ENCODE measurements around the gene INSC. TPM values are rescaled to one million over a fixed set of nuclear protein-coding genes. Genes with fewer than 3 reads are reported as not detected.
A peak's percentile ranks its signal among the peaks of the same experiment; 100 is the strongest.

INSC gene
- total RNA-seq, 6 donors from 2014 or later: 0.14 to 1.7 (median 1.0) TPM; not detected in 3

- no peak for TF ChIP-seq CTCF (IDR thresholded peaks at IDR 0.05)
- no peak for TF ChIP-seq EP300 (IDR thresholded peaks at IDR 0.05)
- TF ChIP-seq POLR2A (IDR thresholded peaks at IDR 0.05): no peak
- TF ChIP-seq POLR2AphosphoS5 (IDR thresholded peaks at IDR 0.05): no peak
- no peaks in the 10 kb centered on the region for H3K27me3 ChIP-seq
- H3K4me3 ChIP-seq: no peak overlapping the region
- DNase-seq: no peak
- no peaks in the 10 kb centered on the region for H3K4me1 ChIP-seq
- WGBS, 2 donors: 63 to 78% methylated on average over 2 of the region's 2 CpGs
- H3K9me3 ChIP-seq: no peaks in the 10 kb centered on the region
- no peak for ATAC-seq (ENCODE audit: low FRiP score in 2 of 2)
- H3K27ac ChIP-seq: no peak overlapping the region
- H3K36me3 ChIP-seq: no peaks in the 10 kb centered on the region
These were observed 21.3 kb upstream of the INSC start for GRCh38 chr11:15093432-15093831.

GRCh38 chr11:15095736-15096228, 18.9 kb upstream of the INSC start:
- no peak overlapping the region for H3K27ac ChIP-seq
- no peak for ATAC-seq (ENCODE audit: low FRiP score in 2 of 2)
- DNase-seq: no peak
- TF ChIP-seq POLR2A (IDR thresholded peaks at IDR 0.05) (no peak), CTCF (IDR thresholded peaks at IDR 0.05) (no peak), EP300 (IDR thresholded peaks at IDR 0.05) (no peak), POLR2AphosphoS5 (IDR thresholded peaks at IDR 0.05) (no peak)
- WGBS, 2 donors: 84 to 94% methylated on average over 2 of the region's 2 CpGs
- no peaks in the 10 kb centered on the region for H3K4me1 ChIP-seq
- H3K36me3 ChIP-seq: no peaks in the 10 kb centered on the region
- no peaks in the 10 kb centered on the region for H3K27me3 ChIP-seq
- no peak overlapping the region for H3K4me3 ChIP-seq
- no peaks in the 10 kb centered on the region for H3K9me3 ChIP-seq

GRCh38 chr11:15097411-15097810, 17.3 kb upstream of the INSC start:
- Histone ChIP-seq H3K36me3 (no peaks in the 10 kb centered on the region), H3K27ac (no peak overlapping the region), H3K9me3 (no peaks in the 10 kb centered on the region), H3K4me1 (no peaks in the 10 kb centered on the region), H3K27me3 (no peaks in the 10 kb centered on the region), H3K4me3 (no peak overlapping the region)
- DNase-seq (no peak), ATAC-seq (ENCODE audit: low FRiP score in 2 of 2) (no peak)
- 90 to 93% methylated on average over 3 of the region's 3 CpGs for WGBS, 2 donors
- TF ChIP-seq POLR2A (IDR thresholded peaks at IDR 0.05) (no peak), POLR2AphosphoS5 (IDR thresholded peaks at IDR 0.05) (no peak), EP300 (IDR thresholded peaks at IDR 0.05) (no peak), CTCF (IDR thresholded peaks at IDR 0.05) (no peak)

- H3K4me1 ChIP-seq: no peaks in the 10 kb centered on the region
- H3K36me3 ChIP-seq: no peaks in the 10 kb centered on the region
- ATAC-seq (ENCODE audit: low FRiP score in 2 of 2): no peak
- H3K9me3 ChIP-seq: no peaks in the 10 kb centered on the region
- DNase-seq: no peak
- no peak overlapping the region for H3K4me3 ChIP-seq
- H3K27ac ChIP-seq: no peak overlapping the region
- no peaks in the 10 kb centered on the region for H3K27me3 ChIP-seq
- TF ChIP-seq EP300 (IDR thresholded peaks at IDR 0.05) (no peak), POLR2A (IDR thresholded peaks at IDR 0.05) (no peak), CTCF (IDR thresholded peaks at IDR 0.05) (no peak), POLR2AphosphoS5 (IDR thresholded peaks at IDR 0.05) (no peak)
These were observed 15.5 kb upstream of the INSC start for GRCh38 chr11:15099267-15099666.

GRCh38 chr11:15101072-15101709, 13.5 kb upstream of the INSC start:
- TF ChIP-seq EP300 (IDR thresholded peaks at IDR 0.05): no peak
- TF ChIP-seq POLR2A (IDR thresholded peaks at IDR 0.05): no peak
- peak; percentile 61 to 84 (median 77) for TF ChIP-seq CTCF (IDR thresholded peaks at IDR 0.05)
- ATAC-seq (ENCODE audit: low FRiP score in 2 of 2) (peak; percentile 72 to 87), DNase-seq (peak in 1 of 2 donors; percentile 68)
- no peaks in the 10 kb centered on the region for H3K36me3 ChIP-seq
- 24 to 26% methylated on average over 8 of the region's 8 CpGs for WGBS, 2 donors
- no peaks in the 10 kb centered on the region for H3K27me3 ChIP-seq
- no peaks in the 10 kb centered on the region for H3K4me1 ChIP-seq
- no peak overlapping the region for H3K4me3 ChIP-seq
- H3K9me3 ChIP-seq: no peaks in the 10 kb centered on the region
- no peak overlapping the region for H3K27ac ChIP-seq
